ENCODE measurements around the gene ELFN1. TPM values are rescaled to one million over a fixed set of nuclear protein-coding genes. Genes with fewer than 3 reads are reported as not detected.
A peak's percentile ranks its signal among the peaks of the same experiment; 100 is the strongest.
"Not testable (repeated sequence)": the region's sequence is repeated elsewhere in the genome, so short reads cannot be mapped to it uniquely, and the experiment has no call there.

ELFN1 gene
- total RNA-seq, 1 donor from 2014 or later = 3.7 TPM

GRCh38 chr7:1706721-1707613, 36.9 kb downstream of the ELFN1 start:
- DNase-seq (ENCODE audit: low spot score) = peak; percentile 81

GRCh38 chr7:1707756-1708595, 37.9 kb downstream of the ELFN1 start:
- peak; percentile 81 for DNase-seq (ENCODE audit: low spot score)

GRCh38 chr7:1708596-1709251, 38.6 kb downstream of the ELFN1 start:
- peak; percentile 81 for DNase-seq (ENCODE audit: low spot score)

- DNase-seq (ENCODE audit: low spot score) = peak; percentile 74
Observed at GRCh38 chr7:1709281-1709680, 39.2 kb downstream of the ELFN1 start.

- no peak for DNase-seq (ENCODE audit: low spot score)
Observed at GRCh38 chr7:1709900-1710299, 39.8 kb downstream of the ELFN1 start.

- DNase-seq (ENCODE audit: low spot score) = no peak
Observed at GRCh38 chr7:1710936-1711335, 40.9 kb downstream of the ELFN1 start.

GRCh38 chr7:1712907-1713501, 42.9 kb downstream of the ELFN1 start:
- DNase-seq (ENCODE audit: low spot score) = no peak

GRCh38 chr7:1713502-1714484, 43.7 kb downstream of the ELFN1 start:
- no peak for DNase-seq (ENCODE audit: low spot score)

GRCh38 chr7:1714583-1715330, 44.7 kb downstream of the ELFN1 start:
- DNase-seq (ENCODE audit: low spot score) = no peak

GRCh38 chr7:1715331-1715625, 45.2 kb downstream of the ELFN1 start:
- DNase-seq (ENCODE audit: low spot score) = no peak

GRCh38 chr7:1715671-1716074, 45.6 kb downstream of the ELFN1 start:
- DNase-seq (ENCODE audit: low spot score) = no peak

GRCh38 chr7:1716263-1717094, 46.4 kb downstream of the ELFN1 start:
- DNase-seq (ENCODE audit: low spot score) = no peak

- no peak for DNase-seq (ENCODE audit: low spot score)
Observed at GRCh38 chr7:1717095-1717483, 47.0 kb downstream of the ELFN1 start.

- no peak for DNase-seq (ENCODE audit: low spot score)
Observed at GRCh38 chr7:1717903-1718676, 48.0 kb downstream of the ELFN1 start.

GRCh38 chr7:1718850-1719249, 48.8 kb downstream of the ELFN1 start:
- DNase-seq (ENCODE audit: low spot score) = not testable (repeated sequence)

- DNase-seq (ENCODE audit: low spot score) = not testable (repeated sequence)
Observed at GRCh38 chr7:1719256-1719655, 49.2 kb downstream of the ELFN1 start.

GRCh38 chr7:1719913-1720312, 49.8 kb downstream of the ELFN1 start:
- DNase-seq (ENCODE audit: low spot score) = no peak

GRCh38 chr7:1720326-1720725, 50.2 kb downstream of the ELFN1 start:
- no peak for DNase-seq (ENCODE audit: low spot score)
